HG02678 (cell line): Measurements from ENCODE around the gene PCBP3.
"Not testable (repeated sequence)": the region's sequence is repeated elsewhere in the genome, so short reads cannot be mapped to it uniquely, and the experiment has no call there.

Source experiments
- ATAC-seq: cut with Tn5 transposase; IDR thresholded peaks from one replicate; pipeline ENCODE4 v1.9.1; 2021; ENCODE audit warnings: mild to moderate bottlenecking, moderate library complexity; ENCODE audit not compliant: unreplicated experiment

Gene PCBP3

GRCh38 chr21:45634511-45635183, 8.9 kb upstream of the PCBP3 start:
- ATAC-seq: no peak

GRCh38 chr21:45635271-45636151, 8.0 kb upstream of the PCBP3 start:
- ATAC-seq: no peak

GRCh38 chr21:45636459-45636858, 7.1 kb upstream of the PCBP3 start:
- ATAC-seq: no peak

GRCh38 chr21:45636951-45637646, 6.4 kb upstream of the PCBP3 start:
- no peak for ATAC-seq

GRCh38 chr21:45637883-45638282, 5.6 kb upstream of the PCBP3 start:
- ATAC-seq: no peak

- ATAC-seq: no peak
Observed at GRCh38 chr21:45638707-45639106, 4.8 kb upstream of the PCBP3 start.

GRCh38 chr21:45639206-45640000, 4.1 kb upstream of the PCBP3 start:
- ATAC-seq: no peak

GRCh38 chr21:45640001-45640887, 3.3 kb upstream of the PCBP3 start:
- no peak for ATAC-seq

GRCh38 chr21:45640888-45641479, 2.5 kb upstream of the PCBP3 start:
- ATAC-seq: no peak

- ATAC-seq: no peak
Observed at GRCh38 chr21:45641480-45642035, 2.0 kb upstream of the PCBP3 start.

GRCh38 chr21:45642122-45642813, 1.3 kb upstream of the PCBP3 start:
- ATAC-seq: no peak

- no peak for ATAC-seq
Observed at GRCh38 chr21:45644041-45644906, 749 bp downstream of the PCBP3 start.

GRCh38 chr21:45651921-45652320, 8.4 kb downstream of the PCBP3 start:
- ATAC-seq: no peak

- no peak for ATAC-seq
Observed at GRCh38 chr21:45655124-45655523, 11.6 kb downstream of the PCBP3 start.

GRCh38 chr21:45656114-45656513, 12.6 kb downstream of the PCBP3 start:
- not testable (repeated sequence) for ATAC-seq

- not testable (repeated sequence) for ATAC-seq
Observed at GRCh38 chr21:45661913-45662622, 18.5 kb downstream of the PCBP3 start.
